Astrocyte (in vitro differentiated cells and primary cell): ENCODE results near the gene LRRC4C. TPM values are rescaled to one million over a fixed set of nuclear protein-coding genes. Genes with fewer than 3 reads are reported as not detected.
A peak's percentile ranks its signal among the peaks of the same experiment; 100 is the strongest.

Source experiments
- DNase-seq: peaks from one replicate; pipeline ENCODE4 v3.0.0-alpha.2; 2010; ENCODE audit warnings: low read depth
- FAIRE-seq: peaks from 2 replicates; lab custom pipeline; 2011; peaks lifted over from hg19 to GRCh38; lab: Jason Lieb, UNC
- H2AFZ ChIP-seq: 2 replicates; pipeline ENCODE4 v1.6.0; 2012; ENCODE audit warnings: low read depth, low read length, inconsistent platforms
- H3K27ac ChIP-seq: 2 replicates; pipeline ENCODE4 v1.5.1; 2011; ENCODE audit warnings: low read depth, low read length, inconsistent platforms
- H3K27me3 ChIP-seq: 2 replicates; pipeline ENCODE4 v1.6.0; 2011; ENCODE audit warnings: low read length, inconsistent platforms; ENCODE audit not compliant: insufficient read depth
- H3K36me3 ChIP-seq: 2 replicates; pipeline ENCODE4 v1.5.1; 2011; ENCODE audit warnings: low read length, inconsistent platforms; ENCODE audit not compliant: insufficient read depth
- H3K4me1 ChIP-seq: 2 replicates; pipeline ENCODE4 v1.5.1; 2011; ENCODE audit warnings: low read length, inconsistent platforms; ENCODE audit not compliant: insufficient read depth
- H3K4me2 ChIP-seq: 2 replicates; pipeline ENCODE4 v1.6.0; 2012; ENCODE audit warnings: low read length, inconsistent platforms
- H3K4me3 ChIP-seq: 2 replicates; pipeline ENCODE4 v1.5.1; 2011; ENCODE audit warnings: low read depth, mild to moderate bottlenecking, low read length, inconsistent platforms; ENCODE audit not compliant: insufficient read depth
- H3K79me2 ChIP-seq: 2 replicates; pipeline ENCODE4 v1.6.0; 2012; ENCODE audit warnings: mild to moderate bottlenecking, low read length, inconsistent platforms; ENCODE audit not compliant: insufficient read depth
- H3K9ac ChIP-seq: 2 replicates; pipeline ENCODE4 v1.6.0; 2012; ENCODE audit warnings: mild to moderate bottlenecking, low read length, inconsistent platforms
- H3K9me3 ChIP-seq: 2 replicates; pipeline ENCODE4 v1.5.1; 2012; ENCODE audit warnings: low read depth, mild to moderate bottlenecking, low read length, inconsistent platforms; ENCODE audit not compliant: insufficient read depth
- H4K20me1 ChIP-seq: 2 replicates; pipeline ENCODE4 v1.6.0; 2012; ENCODE audit warnings: low read length, inconsistent platforms; ENCODE audit not compliant: insufficient read depth
- H3K27ac Mint-ChIP-seq: one replicate; pipeline ENCODE4 v1.8.0; 2021; ENCODE audit warnings: mild to moderate bottlenecking, mixed read lengths; ENCODE audit not compliant: unreplicated experiment
- H3K27me3 Mint-ChIP-seq: one replicate; pipeline ENCODE4 v1.8.0; 2021; ENCODE audit warnings: low read depth, mixed read lengths; ENCODE audit not compliant: unreplicated experiment
- H3K36me3 Mint-ChIP-seq: one replicate; pipeline ENCODE4 v1.8.0; 2021; ENCODE audit warnings: low read depth, mixed read lengths; ENCODE audit not compliant: unreplicated experiment
- H3K4me1 Mint-ChIP-seq: one replicate; pipeline ENCODE4 v1.8.0; 2021; ENCODE audit warnings: low read depth, mixed read lengths; ENCODE audit not compliant: unreplicated experiment
- H3K4me3 Mint-ChIP-seq: one replicate; pipeline ENCODE4 v1.8.0; 2021; ENCODE audit warnings: mild to moderate bottlenecking, moderate library complexity, mixed read lengths; ENCODE audit not compliant: unreplicated experiment
- H3K9me3 Mint-ChIP-seq: one replicate; pipeline ENCODE4 v1.8.0; 2021; ENCODE audit warnings: mild to moderate bottlenecking, mixed read lengths; ENCODE audit not compliant: unreplicated experiment
- EZH2 ChIP-seq: IDR thresholded peaks from 2 replicates; pipeline ENCODE4 v1.6.1; 2012; ENCODE audit warnings: mild to moderate bottlenecking, low read length, inconsistent platforms; ENCODE audit not compliant: insufficient read depth
- total RNA-seq: library from RNA; stranded (reverse); gene quantifications from 2 replicates; pipeline ENCODE4 v1.2.1, GENCODE V29; 2021
- TF ChIP-seq, protein P1 (sequence below): IDR thresholded peaks from 2 replicates; pipeline ENCODE4 v1.5.1; 2011; ENCODE audit warnings: low read depth, mild to moderate bottlenecking, inconsistent platforms, low read length, moderate library complexity; ENCODE audit not compliant: insufficient read depth

Gene LRRC4C
- total RNA-seq, 1 donor from 2014 or later: 9.0 TPM

- Histone ChIP-seq H3K27me3 (no peaks in the 10 kb centered on the region), H3K4me3 (no peak overlapping the region), H3K4me1 (peaks cover 27% of the 10 kb centered on the region), H3K27ac (peak overlapping the region; percentile 41), H3K79me2 (no peaks in the 10 kb centered on the region), H4K20me1 (no peaks in the 10 kb centered on the region), H3K36me3 (no peaks in the 10 kb centered on the region), H3K9ac (peak overlapping the region; percentile 12), H3K4me2 (peak overlapping the region; percentile 53), H3K9me3 (no peaks in the 10 kb centered on the region), H2AFZ (peak overlapping the region; percentile 13)
- peak; percentile 32 for DNase-seq
- Mint-ChIP-seq H3K4me1 (peaks cover 31% of the 10 kb centered on the region), H3K27ac (no peak overlapping the region), H3K9me3 (no peaks in the 10 kb centered on the region), H3K36me3 (no peaks in the 10 kb centered on the region), H3K4me3 (no peak overlapping the region), H3K27me3 (no peaks in the 10 kb centered on the region)
- TF ChIP-seq, protein P1, sequence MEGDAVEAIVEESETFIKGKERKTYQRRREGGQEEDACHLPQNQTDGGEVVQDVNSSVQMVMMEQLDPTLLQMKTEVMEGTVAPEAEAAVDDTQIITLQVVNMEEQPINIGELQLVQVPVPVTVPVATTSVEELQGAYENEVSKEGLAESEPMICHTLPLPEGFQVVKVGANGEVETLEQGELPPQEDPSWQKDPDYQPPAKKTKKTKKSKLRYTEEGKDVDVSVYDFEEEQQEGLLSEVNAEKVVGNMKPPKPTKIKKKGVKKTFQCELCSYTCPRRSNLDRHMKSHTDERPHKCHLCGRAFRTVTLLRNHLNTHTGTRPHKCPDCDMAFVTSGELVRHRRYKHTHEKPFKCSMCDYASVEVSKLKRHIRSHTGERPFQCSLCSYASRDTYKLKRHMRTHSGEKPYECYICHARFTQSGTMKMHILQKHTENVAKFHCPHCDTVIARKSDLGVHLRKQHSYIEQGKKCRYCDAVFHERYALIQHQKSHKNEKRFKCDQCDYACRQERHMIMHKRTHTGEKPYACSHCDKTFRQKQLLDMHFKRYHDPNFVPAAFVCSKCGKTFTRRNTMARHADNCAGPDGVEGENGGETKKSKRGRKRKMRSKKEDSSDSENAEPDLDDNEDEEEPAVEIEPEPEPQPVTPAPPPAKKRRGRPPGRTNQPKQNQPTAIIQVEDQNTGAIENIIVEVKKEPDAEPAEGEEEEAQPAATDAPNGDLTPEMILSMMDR: no peak
- TF ChIP-seq EZH2: no peak
- no peak for FAIRE-seq
These were observed 176.1 kb downstream of the LRRC4C start for GRCh38 chr11:41283191-41283930.

GRCh38 chr11:41282395-41282794 lies 177.1 kb downstream of the LRRC4C start:
- Histone ChIP-seq H3K4me1 (peaks cover 27% of the 10 kb centered on the region), H3K9ac (peak overlapping the region; percentile 41), H3K79me2 (no peaks in the 10 kb centered on the region), H3K4me3 (no peak overlapping the region), H3K4me2 (peak overlapping the region; percentile 23), H3K27me3 (no peaks in the 10 kb centered on the region), H3K36me3 (no peaks in the 10 kb centered on the region), H3K9me3 (no peaks in the 10 kb centered on the region), H4K20me1 (no peaks in the 10 kb centered on the region), H3K27ac (peak overlapping the region; percentile 38), H2AFZ (no peak overlapping the region)
- DNase-seq (peak; percentile 10), FAIRE-seq (no peak)
- Mint-ChIP-seq H3K9me3 (no peaks in the 10 kb centered on the region), H3K27ac (no peak overlapping the region), H3K36me3 (no peaks in the 10 kb centered on the region), H3K4me1 (peaks cover 31% of the 10 kb centered on the region), H3K4me3 (no peak overlapping the region), H3K27me3 (no peaks in the 10 kb centered on the region)
- TF ChIP-seq, protein P1: no peak
- no peak for TF ChIP-seq EZH2

DNA sequence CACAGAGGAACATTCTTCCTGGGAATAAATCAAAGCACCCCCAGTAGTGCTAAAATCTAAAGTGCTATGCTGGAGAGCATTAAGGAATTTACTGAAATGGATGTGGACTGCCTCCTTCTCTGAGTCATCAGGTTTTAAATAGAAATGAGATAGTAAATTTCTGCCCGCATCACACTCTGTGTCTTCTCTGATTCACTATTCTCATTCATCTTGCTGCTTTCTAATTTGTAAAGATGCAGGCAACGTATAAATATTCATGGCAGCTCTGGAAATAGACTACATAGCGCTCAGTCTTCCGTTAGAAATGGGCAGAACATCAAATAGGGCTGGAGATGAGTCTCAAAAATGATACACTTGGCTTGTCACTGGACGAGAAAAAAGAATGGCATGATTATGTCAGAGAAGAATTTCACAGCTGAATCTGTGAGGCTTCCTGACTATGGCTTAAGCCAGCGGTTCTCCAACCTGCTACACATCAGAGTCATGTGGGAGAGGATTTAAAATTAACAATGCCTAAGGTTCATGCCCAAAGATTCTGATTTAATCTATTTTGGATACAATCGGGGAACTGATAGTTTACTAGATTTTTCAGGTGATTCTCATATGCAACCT lies 178.2 kb downstream of the LRRC4C start:
- FAIRE-seq (no peak), DNase-seq (peak; percentile 90)
- H3K27me3 ChIP-seq: no peaks in the 10 kb centered on the region
- H4K20me1 ChIP-seq: no peaks in the 10 kb centered on the region
- H3K4me2 ChIP-seq: peak overlapping the region; percentile 69
- H3K4me1 ChIP-seq: peaks cover 27% of the 10 kb centered on the region
- H2AFZ ChIP-seq: no peak overlapping the region
- peak overlapping the region; percentile 68 for H3K27ac ChIP-seq
- TF ChIP-seq, protein P1: no peak
- no peak for TF ChIP-seq EZH2
- Mint-ChIP-seq H3K27ac (peak overlapping the region; percentile 77), H3K9me3 (no peaks in the 10 kb centered on the region), H3K4me1 (peaks cover 24% of the 10 kb centered on the region), H3K27me3 (no peaks in the 10 kb centered on the region), H3K4me3 (no peak overlapping the region), H3K36me3 (no peaks in the 10 kb centered on the region)
- H3K79me2 ChIP-seq: no peaks in the 10 kb centered on the region
- H3K9me3 ChIP-seq: no peaks in the 10 kb centered on the region
- peak overlapping the region; percentile 61 for H3K9ac ChIP-seq
- no peaks in the 10 kb centered on the region for H3K36me3 ChIP-seq
- H3K4me3 ChIP-seq: no peak overlapping the region
